ENCODE data around the gene OR8B2.
"Not testable (repeated sequence)": the region's sequence is repeated elsewhere in the genome, so short reads cannot be mapped to it uniquely, and the experiment has no call there.

The OR8B2 gene

DNA sequence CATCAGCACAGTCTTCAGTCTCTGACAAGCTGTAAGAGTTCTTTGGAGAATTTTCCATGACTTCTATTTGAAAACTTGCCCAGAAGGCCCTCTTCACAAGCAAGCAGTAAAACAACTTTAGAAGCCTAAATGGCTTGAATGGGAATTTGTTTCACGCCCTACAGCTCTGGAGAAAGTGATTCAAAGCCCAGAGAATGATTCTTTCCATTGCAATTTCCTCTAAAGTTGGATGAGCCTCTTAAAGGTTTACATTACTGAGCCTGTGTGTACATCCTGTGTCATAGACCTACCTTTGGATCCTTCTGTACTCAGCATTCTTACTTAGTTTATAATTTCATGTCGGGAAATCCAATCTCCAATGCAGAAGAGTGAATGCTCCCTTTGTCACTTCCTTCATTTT is 21.3 kb upstream of the OR8B2 start:
- no peak for DNase-seq
- H3K9me3 ChIP-seq, result no peaks in the 10 kb centered on the region
- H3K4me1 ChIP-seq, result no peaks in the 10 kb centered on the region
- no peak overlapping the region for H3K4me3 ChIP-seq (ENCODE audit: low read depth, low read length)
- TF ChIP-seq, protein P1, sequence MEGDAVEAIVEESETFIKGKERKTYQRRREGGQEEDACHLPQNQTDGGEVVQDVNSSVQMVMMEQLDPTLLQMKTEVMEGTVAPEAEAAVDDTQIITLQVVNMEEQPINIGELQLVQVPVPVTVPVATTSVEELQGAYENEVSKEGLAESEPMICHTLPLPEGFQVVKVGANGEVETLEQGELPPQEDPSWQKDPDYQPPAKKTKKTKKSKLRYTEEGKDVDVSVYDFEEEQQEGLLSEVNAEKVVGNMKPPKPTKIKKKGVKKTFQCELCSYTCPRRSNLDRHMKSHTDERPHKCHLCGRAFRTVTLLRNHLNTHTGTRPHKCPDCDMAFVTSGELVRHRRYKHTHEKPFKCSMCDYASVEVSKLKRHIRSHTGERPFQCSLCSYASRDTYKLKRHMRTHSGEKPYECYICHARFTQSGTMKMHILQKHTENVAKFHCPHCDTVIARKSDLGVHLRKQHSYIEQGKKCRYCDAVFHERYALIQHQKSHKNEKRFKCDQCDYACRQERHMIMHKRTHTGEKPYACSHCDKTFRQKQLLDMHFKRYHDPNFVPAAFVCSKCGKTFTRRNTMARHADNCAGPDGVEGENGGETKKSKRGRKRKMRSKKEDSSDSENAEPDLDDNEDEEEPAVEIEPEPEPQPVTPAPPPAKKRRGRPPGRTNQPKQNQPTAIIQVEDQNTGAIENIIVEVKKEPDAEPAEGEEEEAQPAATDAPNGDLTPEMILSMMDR (IDR thresholded peaks at IDR 0.05; ENCODE audit: low read depth, low read length), result no peak
- H3K36me3 ChIP-seq, result no peaks in the 10 kb centered on the region
- H3K27me3 ChIP-seq, result peaks cover 27% of the 10 kb centered on the region

DNA sequence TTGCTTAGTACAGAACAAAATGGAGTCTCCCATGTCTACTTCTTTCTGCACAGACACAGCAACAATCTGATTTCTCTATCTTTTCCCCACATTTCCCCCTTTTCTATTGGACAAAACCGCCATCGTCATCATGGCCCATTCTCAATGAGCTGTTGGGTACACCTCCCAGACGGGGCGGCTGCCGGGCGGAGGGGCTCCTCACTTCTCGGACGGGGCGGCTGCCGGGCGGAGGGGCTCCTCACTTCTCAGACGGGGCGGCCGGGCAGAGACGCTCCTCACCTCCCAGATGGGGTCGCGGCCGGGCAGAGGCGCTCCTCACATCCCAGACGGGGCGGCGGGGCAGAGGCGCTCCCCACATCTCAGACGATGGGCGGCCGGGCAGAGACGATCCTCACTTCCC is 18.9 kb upstream of the OR8B2 start:
- not testable (repeated sequence) for H3K4me1 ChIP-seq; H3K4me3 ChIP-seq (ENCODE audit: low read depth, low read length); H3K9me3 ChIP-seq; DNase-seq; H3K36me3 ChIP-seq
- peaks cover 21% of the 10 kb centered on the region for H3K27me3 ChIP-seq

- Histone ChIP-seq H3K36me3 (no peaks in the 10 kb centered on the region), H3K9me3 (no peaks in the 10 kb centered on the region), H3K4me3 (ENCODE audit: low read depth, low read length) (no peak overlapping the region), H3K4me1 (no peaks in the 10 kb centered on the region), H3K27me3 (peaks cover 15% of the 10 kb centered on the region)
- TF ChIP-seq, protein P1 (IDR thresholded peaks at IDR 0.05; ENCODE audit: low read depth, low read length), result peak; percentile 91
- peak; percentile 81 for DNase-seq
Observed at GRCh38 chr11:124402326-124402922, 18.1 kb upstream of the OR8B2 start.

GRCh38 chr11:124398924-124399323 is 14.6 kb upstream of the OR8B2 start, which contains the start of gene OR8B3:
OR8B3 (minus strand) TSS chr11:124399024; CDS start chr11:124397351, 1,673 bp downstream.
- TF ChIP-seq, protein P1 (IDR thresholded peaks at IDR 0.05; ENCODE audit: low read depth, low read length), result no peak
- H3K4me3 ChIP-seq (ENCODE audit: low read depth, low read length), result no peak within 1 kb of the TSS
- H3K27me3 ChIP-seq, result no peaks in the 10 kb centered on the region
- H3K9me3 ChIP-seq, result no peaks in the 10 kb centered on the region
- DNase-seq, result no peak
- H3K4me1 ChIP-seq, result no peaks in the 10 kb centered on the region
- H3K36me3 ChIP-seq, result no peaks in the 10 kb centered on the region

DNA sequence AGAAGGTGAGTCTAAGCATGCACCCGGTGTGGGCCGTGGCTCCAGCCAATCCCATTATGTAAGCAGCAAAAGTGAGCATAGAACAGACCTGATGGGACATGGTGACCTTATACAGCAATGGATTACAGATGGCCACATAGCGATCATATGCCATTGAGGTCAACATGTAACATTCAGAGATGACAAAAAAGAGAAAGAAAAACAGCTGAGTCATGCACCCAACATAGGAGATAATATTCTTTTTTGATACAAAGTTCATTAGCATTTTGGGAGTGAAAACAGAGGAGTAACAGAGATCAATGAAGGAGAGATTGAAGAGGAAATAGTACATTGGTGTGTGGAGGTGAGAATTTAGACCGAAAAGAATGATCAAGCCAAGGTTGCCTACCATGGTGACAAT is 12.5 kb upstream of the OR8B2 start:
- not testable (repeated sequence) for H3K4me1 ChIP-seq; H3K9me3 ChIP-seq; H3K27me3 ChIP-seq; DNase-seq; H3K4me3 ChIP-seq (ENCODE audit: low read depth, low read length); H3K36me3 ChIP-seq

GRCh38 chr11:124394408-124394807 is 10.1 kb upstream of the OR8B2 start:
- Histone ChIP-seq H3K36me3 (no peaks in the 10 kb centered on the region), H3K27me3 (no peaks in the 10 kb centered on the region), H3K4me3 (ENCODE audit: low read depth, low read length) (no peak overlapping the region), H3K4me1 (no peaks in the 10 kb centered on the region), H3K9me3 (no peaks in the 10 kb centered on the region)
- TF ChIP-seq, protein P1 (IDR thresholded peaks at IDR 0.05; ENCODE audit: low read depth, low read length), result no peak
- no peak for DNase-seq

GRCh38 chr11:124382857-124383256 is 1.4 kb downstream of the OR8B2 start:
- not testable (repeated sequence) for H3K4me3 ChIP-seq (ENCODE audit: low read depth, low read length); H3K9me3 ChIP-seq; H3K4me1 ChIP-seq; H3K27me3 ChIP-seq; DNase-seq; H3K36me3 ChIP-seq

- H3K9me3 ChIP-seq, result no peaks in the 10 kb centered on the region
- no peaks in the 10 kb centered on the region for H3K27me3 ChIP-seq
- no peak for DNase-seq
- no peak overlapping the region for H3K4me3 ChIP-seq (ENCODE audit: low read depth, low read length)
- TF ChIP-seq, protein P1 (IDR thresholded peaks at IDR 0.05; ENCODE audit: low read depth, low read length), result no peak
- H3K36me3 ChIP-seq, result no peaks in the 10 kb centered on the region
- no peaks in the 10 kb centered on the region for H3K4me1 ChIP-seq
Observed at GRCh38 chr11:124380585-124380984, 3.7 kb downstream of the OR8B2 start.

Data from BE2C (cell line).